Measurements from ENCODE around the gene DCLRE1C.

DNA sequence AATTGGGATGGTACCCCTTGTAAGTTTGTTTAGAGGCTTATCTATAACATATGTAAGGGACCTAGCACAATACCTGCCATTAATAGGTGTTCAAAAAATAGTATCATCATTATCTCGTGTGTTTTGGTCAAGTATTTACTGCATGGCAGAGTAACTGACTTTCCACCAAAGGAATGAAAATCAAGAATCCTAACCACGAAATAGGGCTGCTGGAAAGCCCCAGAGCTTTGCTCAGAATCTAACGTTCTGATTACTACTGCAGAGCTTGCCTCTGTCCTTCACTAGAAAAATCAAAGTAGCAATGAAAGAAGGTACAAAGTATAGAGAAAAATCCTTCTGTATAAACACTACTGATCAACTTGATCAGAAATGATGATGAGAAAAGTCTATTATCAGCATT is 34.9 kb downstream of the DCLRE1C start:
- TF ChIP-seq, protein P1, sequence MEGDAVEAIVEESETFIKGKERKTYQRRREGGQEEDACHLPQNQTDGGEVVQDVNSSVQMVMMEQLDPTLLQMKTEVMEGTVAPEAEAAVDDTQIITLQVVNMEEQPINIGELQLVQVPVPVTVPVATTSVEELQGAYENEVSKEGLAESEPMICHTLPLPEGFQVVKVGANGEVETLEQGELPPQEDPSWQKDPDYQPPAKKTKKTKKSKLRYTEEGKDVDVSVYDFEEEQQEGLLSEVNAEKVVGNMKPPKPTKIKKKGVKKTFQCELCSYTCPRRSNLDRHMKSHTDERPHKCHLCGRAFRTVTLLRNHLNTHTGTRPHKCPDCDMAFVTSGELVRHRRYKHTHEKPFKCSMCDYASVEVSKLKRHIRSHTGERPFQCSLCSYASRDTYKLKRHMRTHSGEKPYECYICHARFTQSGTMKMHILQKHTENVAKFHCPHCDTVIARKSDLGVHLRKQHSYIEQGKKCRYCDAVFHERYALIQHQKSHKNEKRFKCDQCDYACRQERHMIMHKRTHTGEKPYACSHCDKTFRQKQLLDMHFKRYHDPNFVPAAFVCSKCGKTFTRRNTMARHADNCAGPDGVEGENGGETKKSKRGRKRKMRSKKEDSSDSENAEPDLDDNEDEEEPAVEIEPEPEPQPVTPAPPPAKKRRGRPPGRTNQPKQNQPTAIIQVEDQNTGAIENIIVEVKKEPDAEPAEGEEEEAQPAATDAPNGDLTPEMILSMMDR (IDR thresholded peaks at IDR 0.05): no peak
- TF ChIP-seq POLR2A (IDR thresholded peaks at IDR 0.05): no peak
- no peak for TF ChIP-seq POLR2AphosphoS5 (IDR thresholded peaks at IDR 0.05)

Measured in prostate gland (tissue), 2 donors.